GM10266 (cell line): ENCODE data around the gene SYNE4.
"Not testable (repeated sequence)": the region's sequence is repeated elsewhere in the genome, so short reads cannot be mapped to it uniquely, and the experiment has no call there.

Experiments
- DNase-seq: peaks from one replicate; pipeline ENCODE4 v3.0.0; 2012; ENCODE audit errors: extremely low spot score
- TF ChIP-seq, protein P1 (sequence below): IDR thresholded peaks from 2 replicates; pipeline ENCODE4 v1.5.1; 2012; ENCODE audit warnings: mild to moderate bottlenecking, low read depth; ENCODE audit not compliant: control insufficient read depth, insufficient read depth; ENCODE audit errors: missing control alignments

Gene SYNE4

GRCh38 chr19:35986664-35987570 lies 21.7 kb downstream of the SYNE4 start:
- TF ChIP-seq, protein P1, sequence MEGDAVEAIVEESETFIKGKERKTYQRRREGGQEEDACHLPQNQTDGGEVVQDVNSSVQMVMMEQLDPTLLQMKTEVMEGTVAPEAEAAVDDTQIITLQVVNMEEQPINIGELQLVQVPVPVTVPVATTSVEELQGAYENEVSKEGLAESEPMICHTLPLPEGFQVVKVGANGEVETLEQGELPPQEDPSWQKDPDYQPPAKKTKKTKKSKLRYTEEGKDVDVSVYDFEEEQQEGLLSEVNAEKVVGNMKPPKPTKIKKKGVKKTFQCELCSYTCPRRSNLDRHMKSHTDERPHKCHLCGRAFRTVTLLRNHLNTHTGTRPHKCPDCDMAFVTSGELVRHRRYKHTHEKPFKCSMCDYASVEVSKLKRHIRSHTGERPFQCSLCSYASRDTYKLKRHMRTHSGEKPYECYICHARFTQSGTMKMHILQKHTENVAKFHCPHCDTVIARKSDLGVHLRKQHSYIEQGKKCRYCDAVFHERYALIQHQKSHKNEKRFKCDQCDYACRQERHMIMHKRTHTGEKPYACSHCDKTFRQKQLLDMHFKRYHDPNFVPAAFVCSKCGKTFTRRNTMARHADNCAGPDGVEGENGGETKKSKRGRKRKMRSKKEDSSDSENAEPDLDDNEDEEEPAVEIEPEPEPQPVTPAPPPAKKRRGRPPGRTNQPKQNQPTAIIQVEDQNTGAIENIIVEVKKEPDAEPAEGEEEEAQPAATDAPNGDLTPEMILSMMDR, result no peak
- no peak for DNase-seq

- TF ChIP-seq, protein P1, result no peak
- no peak for DNase-seq
Measured at GRCh38 chr19:35986111-35986510, 22.5 kb downstream of the SYNE4 start.

DNA sequence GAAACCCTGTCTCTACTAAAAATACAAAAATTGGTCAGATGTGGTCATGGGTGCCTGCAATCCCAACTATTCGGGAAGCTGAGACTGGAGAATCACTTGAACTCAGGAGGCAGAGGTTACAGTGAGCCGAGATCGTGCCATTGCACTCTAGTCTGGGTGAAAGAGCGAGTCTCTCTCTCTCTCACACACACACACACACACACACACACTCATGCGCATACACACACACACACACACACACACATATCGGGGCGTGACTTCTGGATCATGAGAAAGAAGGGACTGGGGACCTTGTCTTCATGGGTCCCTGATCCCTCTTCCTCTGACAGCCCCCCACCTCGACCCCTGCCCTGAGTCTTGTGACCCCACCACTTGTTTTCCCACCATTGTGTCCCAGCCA lies 25.4 kb downstream of the SYNE4 start:
- DNase-seq, result no peak
- TF ChIP-seq, protein P1, result no peak

GRCh38 chr19:35980997-35981396 lies 27.6 kb downstream of the SYNE4 start:
- not testable (repeated sequence) for DNase-seq

DNA sequence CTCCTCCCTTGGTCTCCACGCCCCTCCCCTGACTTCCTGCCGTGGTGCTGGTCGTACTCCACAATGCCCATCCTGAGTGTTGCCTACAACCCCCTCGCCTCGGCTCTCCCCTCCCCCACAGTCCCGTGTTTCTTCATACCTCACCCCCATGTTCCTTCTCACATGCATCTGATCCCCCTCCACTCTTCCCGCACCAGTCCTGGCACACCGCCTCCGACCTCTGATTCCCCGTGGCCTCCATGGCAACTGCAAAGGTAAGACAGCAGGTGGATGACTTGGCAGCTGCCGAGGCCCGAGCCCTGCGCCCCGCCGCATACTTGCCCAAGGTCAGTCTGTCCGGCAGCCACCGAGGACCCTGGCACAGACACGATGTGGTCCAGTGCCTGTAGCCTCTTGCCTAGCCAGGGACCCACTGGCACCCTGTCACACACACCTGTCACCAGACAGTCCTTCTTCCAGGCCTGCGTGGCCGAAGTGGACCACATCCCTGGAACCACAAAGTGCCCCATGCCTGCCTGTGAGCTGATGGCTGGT lies 29.7 kb downstream of the SYNE4 start:
- DNase-seq, result no peak
- TF ChIP-seq, protein P1, result no peak

DNA sequence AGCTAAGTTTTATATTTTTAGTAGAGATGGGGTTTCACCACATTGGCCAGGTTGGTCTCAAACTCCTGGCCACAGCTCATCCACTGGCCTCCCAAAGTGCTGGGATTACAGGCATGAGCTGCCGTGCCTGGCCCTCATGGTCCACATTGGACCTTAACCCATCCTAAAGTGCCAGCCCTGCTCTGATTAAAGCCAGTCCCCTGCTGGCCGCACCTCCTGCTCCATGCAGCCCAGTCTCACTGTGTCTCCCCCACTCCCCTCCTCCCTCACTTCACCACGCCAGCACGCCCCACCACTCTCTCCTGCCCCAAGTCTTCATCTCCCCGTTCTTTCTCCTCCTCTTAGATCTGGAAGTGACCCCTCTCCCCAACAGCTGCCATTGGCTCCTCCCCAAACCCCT lies 30.3 kb downstream of the SYNE4 start:
- TF ChIP-seq, protein P1, result no peak
- DNase-seq, result no peak

DNA sequence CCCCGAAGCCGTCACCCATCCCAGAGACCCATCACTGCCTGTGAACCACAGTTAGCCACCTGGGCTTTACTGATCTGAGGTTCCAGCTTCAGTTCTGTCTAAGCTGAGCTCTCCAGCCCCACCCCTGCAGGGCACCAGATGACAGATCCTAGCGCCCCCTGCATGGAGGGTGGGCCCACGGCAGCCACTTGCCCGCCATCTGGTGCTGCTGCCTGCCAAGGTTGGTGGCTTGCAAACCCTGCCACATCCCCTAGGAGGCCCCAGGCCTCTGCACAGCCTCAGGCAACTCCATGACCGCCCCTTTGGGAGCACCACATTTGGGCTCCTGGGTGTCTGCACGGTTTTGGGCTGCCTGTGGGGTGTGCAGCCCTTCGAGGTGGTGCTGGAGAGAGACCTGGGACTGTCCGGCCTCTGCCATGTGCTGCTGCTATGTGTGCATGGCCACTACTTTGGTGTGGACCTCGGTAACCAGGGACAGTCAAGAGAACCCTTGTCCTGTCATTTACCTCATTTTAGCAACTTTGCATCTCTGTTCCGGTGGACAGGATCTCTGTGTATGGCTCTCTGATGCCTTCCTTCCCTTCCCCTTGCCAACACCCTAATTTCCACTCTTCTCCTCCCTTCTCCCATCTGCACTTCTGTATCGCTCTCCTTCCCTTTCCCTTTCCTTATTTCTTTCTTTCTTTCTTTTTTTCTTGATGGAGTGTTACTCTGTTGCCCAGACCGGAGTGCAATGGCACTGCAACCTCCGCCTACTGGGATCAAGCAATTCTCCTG lies 31.0 kb downstream of the SYNE4 start:
- DNase-seq, result no peak
- TF ChIP-seq, protein P1, result peak; percentile 25
